NOMO-1 treated with dmso at 0.1 percent for 144 hours (cell line): ENCODE results near the gene TM4SF20.
"Not testable (repeated sequence)": the region's sequence is repeated elsewhere in the genome, so short reads cannot be mapped to it uniquely, and the experiment has no call there.

Experiments
- DNase-seq: peaks from one replicate; lab custom pipeline; 2025; ENCODE audit not compliant: unreplicated experiment; lab: John Stamatoyannopoulos, UW

The TM4SF20 gene

GRCh38 chr2:227368574-227368973 is 10.5 kb downstream of the TM4SF20 start:
- DNase-seq = no peak

- no peak for DNase-seq
These were observed 11.7 kb downstream of the TM4SF20 start for GRCh38 chr2:227367427-227367795.

- DNase-seq = no peak
These were observed 12.2 kb downstream of the TM4SF20 start for GRCh38 chr2:227366769-227367426.

- no peak for DNase-seq
These were observed 13.3 kb downstream of the TM4SF20 start for GRCh38 chr2:227365833-227366232.

- DNase-seq = not testable (repeated sequence)
These were observed 14.4 kb downstream of the TM4SF20 start for GRCh38 chr2:227364585-227365263.

- DNase-seq = no peak
These were observed 15.3 kb downstream of the TM4SF20 start for GRCh38 chr2:227363756-227364155.

- DNase-seq = no peak
These were observed 18.8 kb downstream of the TM4SF20 start for GRCh38 chr2:227360351-227360750.

- no peak for DNase-seq
These were observed 27.5 kb downstream of the TM4SF20 start for GRCh38 chr2:227351639-227352038.

- DNase-seq = no peak
These were observed 29.0 kb downstream of the TM4SF20 start for GRCh38 chr2:227349989-227350612.

GRCh38 chr2:227348324-227348723 is 30.8 kb downstream of the TM4SF20 start:
- no peak for DNase-seq

- no peak for DNase-seq
These were observed 32.0 kb downstream of the TM4SF20 start for GRCh38 chr2:227347117-227347516.

GRCh38 chr2:227344231-227344630 is 34.9 kb downstream of the TM4SF20 start:
- DNase-seq = no peak

- DNase-seq = no peak
These were observed 37.6 kb downstream of the TM4SF20 start for GRCh38 chr2:227341553-227341952.

- DNase-seq = no peak
These were observed 39.0 kb downstream of the TM4SF20 start for GRCh38 chr2:227340106-227340505.

- no peak for DNase-seq
These were observed 40.0 kb downstream of the TM4SF20 start for GRCh38 chr2:227339098-227339599.

GRCh38 chr2:227337442-227337841 is 41.7 kb downstream of the TM4SF20 start:
- DNase-seq = no peak

- DNase-seq = no peak
These were observed 43.4 kb downstream of the TM4SF20 start for GRCh38 chr2:227335713-227336112.

- DNase-seq = no peak
These were observed 52.3 kb downstream of the TM4SF20 start for GRCh38 chr2:227326783-227327182.

- no peak for DNase-seq
These were observed 53.3 kb downstream of the TM4SF20 start for GRCh38 chr2:227325839-227326195.

- peak; percentile 94 for DNase-seq
These were observed 53.9 kb downstream of the TM4SF20 start, which contains the start of gene MFF for GRCh38 chr2:227324995-227325838. MFF (plus strand) TSS chr2:227325251; CDS start chr2:227330666, 5,415 bp downstream.

GRCh38 chr2:227324642-227324994 is 54.5 kb downstream of the TM4SF20 start:
- no peak for DNase-seq
